ENCODE results near the gene ADAMTSL4.

ADAMTSL4 gene

DNA sequence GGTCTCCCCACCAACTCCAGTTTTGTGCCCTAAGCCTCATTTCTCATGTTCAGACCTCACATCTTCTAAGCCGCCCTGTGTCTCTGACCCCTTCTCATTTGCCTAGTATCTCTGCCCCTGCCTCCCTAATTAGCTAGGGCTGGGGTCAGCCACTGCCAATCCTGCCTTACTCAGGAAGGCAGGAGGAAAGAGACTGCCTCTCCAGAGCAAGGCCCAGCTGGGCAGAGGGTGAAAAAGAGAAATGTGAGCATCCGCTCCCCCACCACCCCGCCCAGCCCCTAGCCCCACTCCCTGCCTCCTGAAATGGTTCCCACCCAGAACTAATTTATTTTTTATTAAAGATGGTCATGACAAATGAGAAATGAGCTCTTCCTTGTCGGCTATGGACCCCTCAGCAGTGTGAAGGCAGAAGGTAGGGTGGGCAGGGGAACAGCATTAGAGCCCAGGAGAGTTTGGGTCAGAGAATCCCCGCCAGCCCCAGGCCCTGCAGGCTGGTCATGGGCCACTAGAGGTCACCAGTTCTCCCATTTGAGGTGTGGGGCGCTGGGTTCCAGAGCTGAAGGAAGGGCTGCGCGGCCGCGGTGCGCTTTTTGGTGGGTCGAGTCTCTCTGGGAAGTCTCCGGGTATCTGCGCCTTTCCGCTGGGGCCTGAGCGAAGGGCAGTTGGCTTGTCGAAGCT lies 11.5 kb downstream of the ADAMTSL4 start:
- TF ChIP-seq CTCF (IDR thresholded peaks at IDR 0.05; ENCODE audit: borderline replicate concordance, insufficient read depth, low read depth, low read length), result peak; percentile 93
- peak overlapping the region; percentile 62 for H3K4me3 ChIP-seq (ENCODE audit: low read depth, low read length)

- TF ChIP-seq CTCF (IDR thresholded peaks at IDR 0.05; ENCODE audit: borderline replicate concordance, insufficient read depth, low read depth, low read length), result no peak
- H3K4me3 ChIP-seq (ENCODE audit: low read depth, low read length), result peak overlapping the region; percentile 62
Observed at GRCh38 chr1:150561254-150561973, 12.2 kb downstream of the ADAMTSL4 start.

DNA sequence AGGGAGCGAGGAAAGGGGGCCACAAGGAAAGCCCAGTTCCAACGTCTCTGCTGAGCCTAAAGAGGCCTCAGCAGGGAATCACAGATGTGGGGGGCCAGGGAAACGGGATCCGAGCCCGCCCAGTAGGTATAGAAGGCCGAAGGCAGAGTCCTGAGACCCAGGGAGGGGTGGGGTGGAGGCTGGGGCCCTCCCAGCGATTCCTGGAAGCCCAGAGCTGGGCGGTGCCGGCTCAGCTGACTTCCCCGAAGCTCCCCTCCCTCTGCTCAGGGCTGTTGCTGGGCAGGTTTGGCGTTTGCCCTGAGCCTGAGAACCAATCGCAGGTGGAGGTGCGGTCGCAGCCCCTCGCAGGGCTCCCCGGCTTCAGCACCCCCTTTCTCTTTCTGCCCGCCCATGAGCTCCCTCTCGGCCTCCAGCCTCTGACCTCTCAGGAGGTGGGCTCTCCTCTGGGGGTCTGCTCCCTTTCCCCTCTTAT lies 12.8 kb downstream of the ADAMTSL4 start:
- H3K4me3 ChIP-seq (ENCODE audit: low read depth, low read length), result peak overlapping the region; percentile 62
- no peak for TF ChIP-seq CTCF (IDR thresholded peaks at IDR 0.05; ENCODE audit: borderline replicate concordance, insufficient read depth, low read depth, low read length)

- no peak for TF ChIP-seq CTCF (IDR thresholded peaks at IDR 0.05; ENCODE audit: borderline replicate concordance, insufficient read depth, low read depth, low read length)
- peak overlapping the region; percentile 62 for H3K4me3 ChIP-seq (ENCODE audit: low read depth, low read length)
Observed at GRCh38 chr1:150562446-150563339, 13.5 kb downstream of the ADAMTSL4 start.

- H3K4me3 ChIP-seq (ENCODE audit: low read depth, low read length), result peak overlapping the region; percentile 40
- no peak for TF ChIP-seq CTCF (IDR thresholded peaks at IDR 0.05; ENCODE audit: borderline replicate concordance, insufficient read depth, low read depth, low read length)
Observed at GRCh38 chr1:150563340-150564038, 14.3 kb downstream of the ADAMTSL4 start.
